ENCODE measurements around the gene PAX1.

DNA sequence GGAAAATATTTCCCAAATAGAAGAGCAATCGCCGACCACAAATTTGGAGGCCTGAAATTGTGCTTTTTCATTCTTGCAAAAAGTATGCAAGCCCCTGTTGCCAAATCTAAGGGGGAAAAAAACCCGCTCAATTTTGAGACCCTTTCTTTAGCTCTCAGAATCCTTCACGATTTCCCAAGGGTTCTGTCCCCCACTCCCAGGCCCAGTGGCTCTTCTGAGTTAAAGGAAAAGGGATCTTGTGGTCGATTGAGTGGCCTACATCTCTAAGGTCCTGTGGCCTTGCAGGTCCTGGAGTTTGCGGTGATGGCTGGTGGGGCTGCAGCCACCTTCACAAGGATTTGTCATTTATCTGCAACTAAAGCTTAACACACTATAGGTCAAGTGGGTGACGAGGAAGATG lies 1.8 kb downstream of the PAX1 start:
- TF ChIP-seq GATA2 (IDR thresholded peaks at IDR 0.05; ENCODE audit: low read depth, low read length) (no peak), GATA3 (IDR thresholded peaks at IDR 0.05; ENCODE audit: low read depth, low read length) (no peak)
